ENCODE data around the gene ORC5.

- TF ChIP-seq CHD4 (IDR thresholded peaks at IDR 0.05; ENCODE audit: borderline replicate concordance) (no peak), RFX5 (IDR thresholded peaks at IDR 0.05) (no peak), RAD21 (conservative IDR thresholded peaks at IDR 0.05 in 1 of 2, IDR thresholded peaks at IDR 0.05 in 1 of 2) (no peak)
These were observed 28.6 kb downstream of the ORC5 start for GRCh38 chr7:104179178-104179577.
